Activated naive CD4-positive, alpha-beta T cell treated with anti-CD3 and anti-CD28 coated beads, Interleukin-2, amount 50 U/mL, for 24 hours (primary cell): ENCODE measurements around the gene CDH13.
"Not testable (repeated sequence)": the region's sequence is repeated elsewhere in the genome, so short reads cannot be mapped to it uniquely, and the experiment has no call there.

Experiments used
- H3K27ac Mint-ChIP-seq: one replicate; pipeline ENCODE4 v1.8.0; 2021; ENCODE audit warnings: mild to moderate bottlenecking, mixed read lengths
- H3K27me3 Mint-ChIP-seq: one replicate; pipeline ENCODE4 v1.8.0; 2021; ENCODE audit warnings: mixed read lengths
- H3K36me3 Mint-ChIP-seq: one replicate; pipeline ENCODE4 v1.8.0; 2021; ENCODE audit warnings: mixed read lengths
- H3K4me1 Mint-ChIP-seq: one replicate; pipeline ENCODE4 v1.8.0; 2021; ENCODE audit warnings: mixed read lengths
- H3K4me3 Mint-ChIP-seq: one replicate; pipeline ENCODE4 v1.8.0; 2021; ENCODE audit warnings: mild to moderate bottlenecking, mixed read lengths
- H3K9me3 Mint-ChIP-seq: one replicate; pipeline ENCODE4 v1.8.0; 2021; ENCODE audit warnings: mixed read lengths

CDH13 gene

DNA sequence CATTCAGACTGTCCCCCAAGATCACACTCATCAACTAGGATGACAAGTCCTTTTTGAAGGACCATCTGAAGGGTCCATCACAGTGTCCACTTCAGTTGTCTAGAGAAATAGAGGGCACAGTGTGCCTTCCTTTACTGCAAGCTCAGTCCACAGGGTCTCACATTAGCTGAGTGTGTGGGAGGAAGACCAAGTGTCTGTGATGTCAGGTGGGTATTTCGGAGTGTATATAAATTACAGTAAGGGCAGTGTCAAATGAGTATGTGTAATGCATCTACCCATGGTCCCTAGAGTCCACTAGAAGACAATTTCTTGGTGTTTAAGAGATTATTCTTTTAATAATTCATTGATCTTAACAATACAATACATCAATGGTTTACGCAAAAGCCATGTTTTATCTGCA is 272.2 kb downstream of the CDH13 start:
- H3K36me3 Mint-ChIP-seq: no peaks in the 10 kb centered on the region
- H3K27me3 Mint-ChIP-seq: no peaks in the 10 kb centered on the region
- H3K4me3 Mint-ChIP-seq: no peak overlapping the region
- no peak overlapping the region for H3K27ac Mint-ChIP-seq
- H3K4me1 Mint-ChIP-seq: no peaks in the 10 kb centered on the region
- peaks cover 4% of the 10 kb centered on the region for H3K9me3 Mint-ChIP-seq

DNA sequence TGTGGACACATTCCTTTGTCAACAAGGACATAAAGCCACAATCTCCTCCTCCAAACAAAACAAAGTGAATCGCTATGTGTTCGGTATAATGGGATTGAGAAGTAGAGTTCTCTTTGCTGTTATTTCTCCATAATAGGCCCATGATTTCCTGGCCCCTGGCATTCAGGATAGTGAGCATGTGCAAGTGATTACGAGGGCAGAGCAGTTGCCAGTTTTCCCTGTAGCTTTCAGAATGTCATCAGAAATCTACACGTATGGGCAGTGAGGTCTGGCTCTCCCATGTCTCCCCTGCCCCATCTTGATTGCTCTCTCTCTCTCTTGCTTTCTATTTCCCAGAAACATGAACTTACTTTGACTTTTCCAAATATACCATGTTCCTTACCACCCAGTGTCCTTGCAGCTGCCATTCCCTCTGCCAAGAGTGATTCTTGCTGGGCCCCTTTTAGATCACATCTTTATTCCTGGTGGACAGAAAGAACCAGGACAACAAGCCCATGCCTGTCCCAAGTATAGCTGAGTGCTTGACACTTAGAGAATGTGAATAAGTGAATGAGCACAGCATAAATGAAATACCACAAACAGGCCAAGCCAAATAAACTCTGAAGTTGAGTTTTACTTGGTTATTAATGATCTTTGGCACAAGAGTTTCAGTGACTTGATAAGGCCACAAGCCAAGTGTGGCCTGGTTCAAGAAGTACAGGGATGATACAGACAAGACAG is 273.1 kb downstream of the CDH13 start:
- Mint-ChIP-seq H3K36me3 (no peaks in the 10 kb centered on the region), H3K27me3 (no peaks in the 10 kb centered on the region), H3K9me3 (peaks cover 4% of the 10 kb centered on the region), H3K4me1 (no peaks in the 10 kb centered on the region), H3K4me3 (no peak overlapping the region), H3K27ac (no peak overlapping the region)

DNA sequence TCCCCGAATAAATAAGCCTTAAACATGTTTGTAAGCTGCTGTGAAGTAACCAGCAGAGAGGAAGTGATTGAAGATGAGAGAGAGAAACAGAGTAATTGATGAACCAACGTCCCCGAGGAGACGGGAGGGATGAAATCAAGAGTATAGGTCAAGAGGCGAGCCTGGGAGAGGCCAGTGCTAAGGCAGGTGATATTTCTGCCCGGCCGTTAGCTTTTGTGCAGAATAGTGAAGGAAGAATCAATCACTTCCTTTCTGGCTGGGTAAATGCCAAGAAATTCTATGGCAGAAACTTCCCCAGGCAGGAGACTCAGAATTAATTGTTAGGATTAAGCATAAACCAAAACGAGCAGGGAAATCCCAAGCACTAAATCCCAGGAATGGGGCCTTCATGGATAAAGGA is 273.8 kb downstream of the CDH13 start:
- Mint-ChIP-seq H3K9me3 (peaks cover 4% of the 10 kb centered on the region), H3K4me1 (no peaks in the 10 kb centered on the region), H3K4me3 (no peak overlapping the region), H3K27me3 (no peaks in the 10 kb centered on the region), H3K36me3 (no peaks in the 10 kb centered on the region), H3K27ac (no peak overlapping the region)

DNA sequence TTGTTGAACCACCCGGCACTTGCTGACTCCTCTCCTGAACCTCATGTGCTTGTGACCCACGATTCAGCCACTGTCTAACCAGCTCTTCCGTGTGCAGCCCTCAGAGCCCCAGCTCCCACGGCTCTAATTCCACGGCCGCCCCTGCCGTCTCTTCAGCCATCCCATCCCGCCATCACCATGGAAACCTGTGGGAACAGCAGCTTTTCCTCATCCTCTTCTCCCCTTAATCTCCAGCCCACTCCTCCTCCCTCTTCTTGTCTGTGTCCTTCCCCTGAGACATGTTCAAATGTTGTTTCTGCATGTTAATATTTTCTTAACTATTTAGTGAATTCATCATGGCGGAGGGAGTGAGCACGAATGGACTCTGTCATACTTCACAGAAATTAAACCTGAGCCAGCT is 285.2 kb downstream of the CDH13 start:
- Mint-ChIP-seq H3K36me3 (no peaks in the 10 kb centered on the region), H3K9me3 (no peaks in the 10 kb centered on the region), H3K27ac (no peak overlapping the region), H3K4me1 (no peaks in the 10 kb centered on the region), H3K4me3 (no peak overlapping the region), H3K27me3 (peaks cover 2% of the 10 kb centered on the region)

DNA sequence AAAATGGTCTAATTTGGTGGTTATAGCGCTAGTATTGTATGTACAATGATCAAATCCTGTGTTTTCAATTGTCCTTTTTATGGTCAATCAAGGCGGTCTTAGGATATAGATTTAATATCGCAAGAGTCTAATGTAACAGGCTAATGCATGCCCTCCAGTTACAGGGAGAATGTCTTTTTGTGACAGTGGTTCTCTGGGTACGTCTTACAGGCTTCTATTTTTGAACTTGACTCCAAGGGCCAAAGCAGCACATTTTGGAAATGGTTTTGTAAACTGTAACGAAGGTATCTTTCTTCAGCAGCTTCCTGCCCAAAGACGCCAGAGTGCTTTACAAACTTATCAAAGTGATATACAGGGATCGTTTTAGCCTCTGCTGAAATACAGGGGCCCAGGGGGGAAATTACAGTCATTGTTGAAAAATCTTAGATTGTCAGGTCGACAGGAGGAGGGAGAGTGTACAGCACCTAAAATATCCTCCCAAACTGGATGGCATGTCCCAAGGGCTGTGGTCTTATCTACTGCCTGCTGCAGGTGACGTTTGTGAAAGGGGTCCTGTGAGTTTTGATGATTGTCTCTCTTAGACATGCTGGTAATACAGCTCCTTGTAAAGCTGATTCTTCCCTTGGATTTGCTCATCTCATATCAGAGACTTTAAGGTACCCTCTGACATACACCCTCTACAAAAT is 288.5 kb downstream of the CDH13 start:
- Mint-ChIP-seq H3K36me3 (no peaks in the 10 kb centered on the region), H3K9me3 (no peaks in the 10 kb centered on the region), H3K27ac (no peak overlapping the region), H3K27me3 (peaks cover 1% of the 10 kb centered on the region), H3K4me1 (no peaks in the 10 kb centered on the region), H3K4me3 (no peak overlapping the region)

DNA sequence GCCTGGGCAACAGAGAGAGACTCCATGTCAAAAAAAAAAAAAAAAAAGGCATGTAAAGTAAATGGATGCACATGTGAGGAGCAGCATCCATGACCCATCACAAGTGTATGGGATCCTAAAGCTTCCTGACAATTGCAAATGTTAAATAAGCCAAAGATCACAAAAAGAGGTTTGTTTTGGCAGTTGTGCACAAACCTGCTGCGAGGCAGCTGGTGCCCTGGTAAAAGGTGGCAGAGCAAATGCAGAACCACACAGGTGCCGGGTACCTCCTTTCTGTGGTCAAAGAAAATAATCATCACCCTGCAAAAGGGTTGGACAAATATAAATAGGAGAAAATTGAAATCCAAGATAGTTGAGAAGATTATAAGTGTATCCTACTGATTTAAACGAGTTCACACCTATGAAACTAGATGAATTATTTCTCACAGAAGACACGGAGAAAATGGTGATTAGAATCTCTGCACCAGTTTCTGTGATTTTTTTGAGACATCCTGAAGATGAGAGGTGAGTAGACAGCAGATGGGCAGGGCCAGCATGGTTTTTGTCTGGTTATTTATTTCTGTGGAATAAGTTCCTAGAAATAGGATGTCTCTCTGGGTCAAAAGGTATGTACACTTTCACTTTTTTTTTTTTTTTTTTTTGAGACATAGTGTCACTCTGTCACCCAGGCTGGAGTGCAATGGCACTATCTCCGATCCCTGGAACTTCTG is 291.3 kb downstream of the CDH13 start:
- H3K4me3 Mint-ChIP-seq: no peak overlapping the region
- H3K36me3 Mint-ChIP-seq: no peaks in the 10 kb centered on the region
- no peak overlapping the region for H3K27ac Mint-ChIP-seq

DNA sequence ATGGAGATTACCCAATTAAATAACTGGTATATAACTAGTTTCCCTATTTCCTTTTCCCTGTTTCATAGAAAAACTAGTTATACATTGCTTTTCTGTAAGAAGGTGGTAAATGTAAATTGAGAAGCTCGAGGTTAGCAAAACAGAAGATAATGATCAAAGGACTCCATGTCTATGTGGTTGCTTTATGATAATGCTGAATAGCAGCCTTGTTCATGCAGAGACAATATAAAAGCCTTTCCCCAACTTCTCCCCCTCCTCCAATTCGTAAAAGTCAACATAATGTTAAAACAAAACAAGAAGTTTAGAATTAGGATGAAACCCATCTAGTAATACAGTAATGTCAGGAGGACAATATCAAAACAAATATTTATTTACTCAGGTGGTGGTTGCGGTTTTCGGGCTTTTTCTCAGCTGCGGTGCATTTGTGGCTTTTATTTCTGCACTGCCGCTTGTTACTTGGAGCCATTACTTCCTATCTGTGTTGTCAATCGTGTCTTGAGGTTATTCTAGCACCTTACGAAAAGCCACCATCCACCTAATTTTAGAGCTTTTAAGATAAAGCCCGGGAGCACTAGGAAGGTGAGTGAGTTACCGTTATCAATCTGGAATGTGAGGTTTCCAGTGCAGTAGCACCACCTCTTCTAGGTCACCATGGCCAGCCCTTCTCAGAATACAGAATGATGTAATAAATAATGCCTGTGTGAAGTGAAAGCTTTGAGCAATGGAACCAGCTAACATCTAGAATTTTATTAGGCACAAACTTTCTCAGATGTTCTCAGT is 297.5 kb downstream of the CDH13 start:
- H3K27ac Mint-ChIP-seq: no peak overlapping the region
- H3K36me3 Mint-ChIP-seq: no peaks in the 10 kb centered on the region
- peaks cover 5% of the 10 kb centered on the region for H3K27me3 Mint-ChIP-seq
- no peak overlapping the region for H3K4me3 Mint-ChIP-seq
- no peaks in the 10 kb centered on the region for H3K4me1 Mint-ChIP-seq
- no peaks in the 10 kb centered on the region for H3K9me3 Mint-ChIP-seq

More for the DNA sequence above, 291.3 kb downstream of the CDH13 start:
- Mint-ChIP-seq H3K9me3 (no peaks in the 10 kb centered on the region), H3K4me1 (no peaks in the 10 kb centered on the region), H3K27me3 (peaks cover 1% of the 10 kb centered on the region)

DNA sequence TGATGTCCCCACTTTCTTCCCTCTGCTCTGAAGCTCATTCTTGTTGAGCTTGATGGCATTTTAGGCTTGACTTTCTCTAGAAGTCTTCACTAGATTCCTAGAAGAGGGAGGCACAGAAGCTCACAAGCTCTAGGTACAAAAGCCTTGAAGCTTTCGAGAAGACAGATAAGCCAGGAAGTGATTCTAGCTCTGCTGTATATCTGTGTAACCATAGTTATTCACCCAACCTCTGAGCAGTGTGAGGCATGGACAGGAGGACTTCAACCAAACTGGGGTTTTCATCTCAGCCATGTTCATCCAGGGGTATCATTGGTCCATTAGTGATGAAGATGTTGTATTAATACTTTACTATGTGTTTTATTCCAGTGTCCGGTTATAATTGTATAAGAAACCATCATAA is 299.7 kb downstream of the CDH13 start:
- no peaks in the 10 kb centered on the region for H3K36me3 Mint-ChIP-seq
- H3K27me3 Mint-ChIP-seq: peaks cover 7% of the 10 kb centered on the region
- no peaks in the 10 kb centered on the region for H3K9me3 Mint-ChIP-seq
- no peak overlapping the region for H3K4me3 Mint-ChIP-seq
- H3K4me1 Mint-ChIP-seq: no peaks in the 10 kb centered on the region
- no peak overlapping the region for H3K27ac Mint-ChIP-seq

DNA sequence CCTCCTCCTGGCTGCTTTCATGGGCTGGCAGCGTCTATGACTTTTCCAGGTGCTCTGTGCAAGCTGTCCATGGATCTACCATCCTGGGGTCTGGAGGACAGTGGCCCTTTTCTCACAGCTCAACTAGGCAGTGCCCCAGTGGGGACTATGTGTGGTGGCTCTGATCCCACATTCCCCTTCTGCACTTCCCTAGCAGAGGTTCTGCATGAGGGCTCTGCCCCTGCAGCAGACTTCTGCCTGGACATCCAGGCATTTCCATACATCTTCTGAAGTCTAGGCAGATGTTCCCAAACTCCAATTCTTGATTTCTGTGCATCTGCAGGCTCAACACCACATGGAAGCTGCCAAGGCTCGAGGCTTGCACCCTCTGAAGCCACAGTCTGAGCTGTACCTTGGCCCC is 307.2 kb downstream of the CDH13 start:
- H3K27ac Mint-ChIP-seq, H3K27me3 Mint-ChIP-seq, H3K4me3 Mint-ChIP-seq, H3K4me1 Mint-ChIP-seq, H3K36me3 Mint-ChIP-seq: not testable (repeated sequence)
- peaks cover 15% of the 10 kb centered on the region for H3K9me3 Mint-ChIP-seq

DNA sequence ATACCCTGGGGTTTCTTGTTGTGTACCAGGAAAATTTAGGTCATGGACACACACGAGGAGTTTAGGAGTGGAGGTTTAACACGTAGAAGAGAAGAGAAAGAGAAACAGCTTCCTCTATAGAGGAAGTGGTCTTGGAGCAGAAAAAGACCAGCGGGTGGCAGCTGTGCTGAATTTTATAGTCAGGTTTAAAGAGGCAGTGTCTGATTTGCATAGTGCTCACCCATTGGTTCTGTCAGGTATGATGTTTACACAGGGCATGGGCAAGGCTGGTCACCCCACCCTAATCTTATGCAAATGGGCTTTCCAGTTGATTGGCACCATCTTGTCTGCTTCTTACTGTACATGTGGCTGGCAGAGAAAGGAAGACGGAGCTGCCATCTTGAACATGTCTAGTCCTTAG is 309.0 kb downstream of the CDH13 start:
- no peak overlapping the region for H3K27ac Mint-ChIP-seq
- H3K36me3 Mint-ChIP-seq: peaks cover 2% of the 10 kb centered on the region
- H3K4me3 Mint-ChIP-seq: no peak overlapping the region

DNA sequence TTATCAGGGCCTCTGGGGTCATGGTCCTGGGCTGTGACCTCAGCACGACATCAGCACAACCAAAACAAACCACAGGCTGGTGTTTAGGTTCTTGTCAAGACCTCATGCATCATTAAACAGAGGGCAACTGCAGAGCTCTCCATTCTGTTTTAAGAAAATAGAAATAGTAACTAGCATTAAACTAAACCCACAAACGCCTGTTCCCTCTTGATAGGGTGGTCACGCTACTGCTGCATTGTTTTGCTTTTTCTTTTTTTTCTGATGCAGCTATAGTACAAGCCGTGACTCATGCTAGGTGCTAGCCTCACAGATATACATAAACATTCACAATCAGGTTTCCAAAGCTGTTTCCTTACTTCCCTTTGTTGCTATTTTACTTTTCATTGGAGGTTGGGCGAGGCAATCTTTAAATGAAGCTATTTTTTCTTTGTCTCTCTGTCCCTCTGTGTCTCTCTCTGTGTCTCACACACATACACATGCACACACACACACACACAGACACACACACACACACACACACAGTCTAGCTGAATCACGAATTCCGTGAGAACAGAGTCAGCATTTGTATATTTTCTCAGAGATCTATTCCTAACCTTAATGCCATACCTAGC is 310.3 kb downstream of the CDH13 start:
- Mint-ChIP-seq H3K4me3 (no peak overlapping the region), H3K4me1 (no peaks in the 10 kb centered on the region), H3K27ac (no peak overlapping the region), H3K36me3 (peaks cover 2% of the 10 kb centered on the region), H3K9me3 (peaks cover 23% of the 10 kb centered on the region), H3K27me3 (peaks cover 2% of the 10 kb centered on the region)

More for the DNA sequence above, 309.0 kb downstream of the CDH13 start:
- Mint-ChIP-seq H3K9me3 (peaks cover 15% of the 10 kb centered on the region), H3K4me1 (no peaks in the 10 kb centered on the region), H3K27me3 (no peaks in the 10 kb centered on the region)

DNA sequence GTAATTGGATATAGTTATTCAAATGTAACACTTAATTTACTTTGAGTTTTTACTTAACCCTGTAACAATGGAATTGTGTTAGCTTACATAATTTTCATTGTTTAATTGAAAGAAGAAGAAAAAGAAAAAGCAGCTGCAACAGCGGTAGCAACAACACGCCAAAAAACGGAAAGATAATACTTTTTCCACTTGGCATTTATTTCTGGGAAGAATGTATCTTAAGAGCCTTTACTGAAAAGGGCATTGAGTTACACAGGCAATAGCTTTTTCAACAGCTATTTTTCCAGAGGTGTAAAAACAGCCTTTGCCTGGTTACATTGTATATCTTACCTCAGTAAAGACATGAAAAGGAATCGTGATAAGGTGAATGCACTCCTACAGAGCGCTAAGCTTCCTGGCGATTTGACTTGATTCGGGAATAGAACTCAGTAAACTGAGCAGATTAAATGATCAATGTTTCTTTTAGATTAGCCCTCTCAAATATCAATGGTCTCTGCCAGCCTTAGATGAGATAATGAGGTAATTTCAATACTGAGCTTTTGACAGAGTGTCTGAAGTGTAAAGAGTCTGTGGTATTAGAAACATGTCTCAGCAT is 311.3 kb downstream of the CDH13 start:
- H3K4me3 Mint-ChIP-seq: no peak overlapping the region
- no peak overlapping the region for H3K27ac Mint-ChIP-seq
- H3K4me1 Mint-ChIP-seq: no peaks in the 10 kb centered on the region
- H3K9me3 Mint-ChIP-seq: peaks cover 21% of the 10 kb centered on the region
- peaks cover 2% of the 10 kb centered on the region for H3K27me3 Mint-ChIP-seq
- peaks cover under 1% of the 10 kb centered on the region for H3K36me3 Mint-ChIP-seq

DNA sequence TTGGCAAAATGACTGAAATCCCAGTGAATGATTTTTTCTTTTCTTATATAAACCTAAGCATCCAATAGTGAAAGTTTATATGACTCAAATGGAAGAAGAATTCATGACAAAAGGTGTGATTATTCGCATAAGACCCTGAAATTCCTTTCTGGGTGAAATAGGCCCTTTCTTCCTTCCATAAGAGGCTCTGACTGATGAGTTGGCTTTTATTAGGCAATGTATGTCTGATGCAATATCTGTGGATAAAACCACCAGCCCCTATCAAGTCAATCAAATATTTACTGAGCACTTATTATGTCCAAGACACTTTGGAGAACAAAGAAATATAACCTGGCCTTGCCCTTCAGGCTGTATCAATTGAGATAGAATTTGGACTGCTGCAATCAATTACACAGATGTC is 316.6 kb downstream of the CDH13 start:
- no peak overlapping the region for H3K4me3 Mint-ChIP-seq
- H3K9me3 Mint-ChIP-seq: peaks cover 11% of the 10 kb centered on the region
- H3K27ac Mint-ChIP-seq: no peak overlapping the region
- no peaks in the 10 kb centered on the region for H3K36me3 Mint-ChIP-seq
- H3K27me3 Mint-ChIP-seq: peaks cover 2% of the 10 kb centered on the region
- no peaks in the 10 kb centered on the region for H3K4me1 Mint-ChIP-seq

DNA sequence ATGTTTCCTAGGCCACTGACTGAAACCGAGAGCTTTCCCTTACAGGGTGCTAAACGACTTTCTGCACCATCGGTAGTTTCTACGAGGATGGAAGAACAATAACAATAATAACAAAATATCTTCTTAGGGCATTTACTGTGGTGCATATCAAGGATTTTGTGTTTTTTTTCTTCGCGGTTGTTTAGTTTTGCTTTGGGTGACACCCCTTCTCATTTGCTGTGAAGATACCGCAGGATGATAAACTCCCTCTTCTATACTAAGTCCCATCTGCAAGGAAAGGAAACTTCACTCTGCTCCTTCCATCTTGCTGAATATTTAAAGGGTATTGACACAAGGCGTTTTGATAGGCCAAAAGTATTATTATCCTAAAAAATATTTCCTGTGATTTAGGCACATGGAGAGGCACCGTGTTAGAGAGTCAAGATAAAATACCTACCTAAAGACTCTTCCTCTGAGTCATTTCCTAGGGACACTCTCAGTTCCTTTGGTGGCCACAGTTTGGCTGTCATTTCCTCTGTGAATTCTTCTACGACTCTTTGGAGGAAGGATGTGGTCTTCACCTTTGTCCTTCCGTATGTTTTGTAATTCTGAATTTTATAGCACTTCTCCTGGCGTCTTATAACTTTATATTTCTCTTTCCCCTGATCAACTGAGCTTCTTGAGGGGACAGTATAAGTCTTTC is 318.8 kb downstream of the CDH13 start:
- H3K27ac Mint-ChIP-seq: no peak overlapping the region
- no peaks in the 10 kb centered on the region for H3K4me1 Mint-ChIP-seq
- H3K36me3 Mint-ChIP-seq: no peaks in the 10 kb centered on the region
- H3K4me3 Mint-ChIP-seq: no peak overlapping the region
- H3K27me3 Mint-ChIP-seq: peaks cover 2% of the 10 kb centered on the region
- H3K9me3 Mint-ChIP-seq: peaks cover 8% of the 10 kb centered on the region
